Activated naive CD8-positive, alpha-beta T cell (primary cell): Measurements from ENCODE around the gene CDC25B.

Experiments
- H3K27ac Mint-ChIP-seq: one replicate; pipeline ENCODE4 v1.8.0; 2021; ENCODE audit warnings: mixed read lengths
- H3K27me3 Mint-ChIP-seq: one replicate; pipeline ENCODE4 v1.8.0; 2021; ENCODE audit warnings: mixed read lengths
- H3K36me3 Mint-ChIP-seq: one replicate; pipeline ENCODE4 v1.8.0; 2021; ENCODE audit warnings: mixed read lengths
- H3K4me1 Mint-ChIP-seq: one replicate; pipeline ENCODE4 v1.8.0; 2021; ENCODE audit warnings: low read depth, mixed read lengths
- H3K4me3 Mint-ChIP-seq: one replicate; pipeline ENCODE4 v1.8.0; 2021; ENCODE audit warnings: mild to moderate bottlenecking, mixed read lengths
- H3K9me3 Mint-ChIP-seq: one replicate; pipeline ENCODE4 v1.8.0; 2021; ENCODE audit warnings: low read depth, mixed read lengths

The CDC25B gene

DNA sequence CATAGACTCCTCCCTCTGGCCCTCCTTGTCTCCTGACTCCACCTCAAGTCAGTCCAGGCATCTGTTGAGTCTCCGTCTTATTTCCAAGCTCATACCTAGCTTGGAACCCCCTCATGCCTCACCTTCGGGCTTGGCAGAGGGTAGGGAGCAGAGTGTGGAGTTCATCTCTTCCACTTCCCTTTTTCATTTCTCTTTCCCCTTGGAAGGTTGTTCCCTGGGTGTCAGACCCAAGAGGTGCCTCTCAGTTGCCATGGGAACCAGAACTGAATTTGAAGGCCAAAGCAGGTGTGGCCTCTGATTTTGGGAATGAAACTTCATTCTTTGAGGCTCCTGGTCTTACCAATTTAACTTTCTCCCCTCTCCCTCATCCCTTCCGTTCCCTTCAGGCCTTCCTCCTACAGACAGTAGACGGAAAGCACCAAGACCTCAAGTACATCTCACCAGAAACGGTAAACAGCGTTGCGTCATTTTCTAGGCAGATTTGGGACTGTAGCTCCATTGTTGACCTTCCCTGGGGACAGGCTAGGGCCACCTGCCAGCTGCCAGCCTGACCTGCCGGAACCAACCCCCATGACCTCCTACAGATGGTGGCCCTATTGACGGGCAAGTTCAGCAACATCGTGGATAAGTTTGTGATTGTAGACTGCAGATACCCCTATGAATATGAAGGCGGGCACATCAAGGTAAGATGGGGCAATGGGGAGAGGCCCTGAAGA, 6.6 kb downstream of the CDC25B start:
- Mint-ChIP-seq H3K4me1 (peaks cover 79% of the 10 kb centered on the region), H3K36me3 (peaks cover 16% of the 10 kb centered on the region), H3K27me3 (no peaks in the 10 kb centered on the region), H3K4me3 (no peak overlapping the region), H3K9me3 (no peaks in the 10 kb centered on the region), H3K27ac (peak overlapping the region; percentile 52)

DNA sequence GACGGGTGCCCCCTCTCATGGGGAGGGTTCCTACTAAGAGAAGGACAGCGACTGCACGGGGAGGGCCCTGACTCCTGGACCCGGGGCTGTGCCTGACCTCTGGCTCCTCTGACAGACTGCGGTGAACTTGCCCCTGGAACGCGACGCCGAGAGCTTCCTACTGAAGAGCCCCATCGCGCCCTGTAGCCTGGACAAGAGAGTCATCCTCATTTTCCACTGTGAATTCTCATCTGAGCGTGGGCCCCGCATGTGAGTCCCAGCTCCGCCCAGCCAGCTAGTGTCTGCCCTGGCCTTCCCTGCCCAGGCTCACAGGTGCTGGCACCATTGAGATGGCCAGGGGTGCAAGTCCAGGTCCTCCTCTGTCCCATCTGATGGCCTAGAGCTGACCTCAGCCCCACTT, 7.2 kb downstream of the CDC25B start:
- Mint-ChIP-seq H3K9me3 (no peaks in the 10 kb centered on the region), H3K36me3 (peaks cover 16% of the 10 kb centered on the region), H3K27ac (peak overlapping the region; percentile 81), H3K4me3 (no peak overlapping the region), H3K27me3 (no peaks in the 10 kb centered on the region), H3K4me1 (peaks cover 79% of the 10 kb centered on the region)

- peaks cover 75% of the 10 kb centered on the region for H3K4me1 Mint-ChIP-seq
- no peaks in the 10 kb centered on the region for H3K9me3 Mint-ChIP-seq
- H3K27ac Mint-ChIP-seq, result peak overlapping the region; percentile 81
- H3K4me3 Mint-ChIP-seq, result no peak overlapping the region
- no peaks in the 10 kb centered on the region for H3K27me3 Mint-ChIP-seq
- peaks cover 16% of the 10 kb centered on the region for H3K36me3 Mint-ChIP-seq
These were observed 7.7 kb downstream of the CDC25B start for GRCh38 chr20:3803854-3804253.

DNA sequence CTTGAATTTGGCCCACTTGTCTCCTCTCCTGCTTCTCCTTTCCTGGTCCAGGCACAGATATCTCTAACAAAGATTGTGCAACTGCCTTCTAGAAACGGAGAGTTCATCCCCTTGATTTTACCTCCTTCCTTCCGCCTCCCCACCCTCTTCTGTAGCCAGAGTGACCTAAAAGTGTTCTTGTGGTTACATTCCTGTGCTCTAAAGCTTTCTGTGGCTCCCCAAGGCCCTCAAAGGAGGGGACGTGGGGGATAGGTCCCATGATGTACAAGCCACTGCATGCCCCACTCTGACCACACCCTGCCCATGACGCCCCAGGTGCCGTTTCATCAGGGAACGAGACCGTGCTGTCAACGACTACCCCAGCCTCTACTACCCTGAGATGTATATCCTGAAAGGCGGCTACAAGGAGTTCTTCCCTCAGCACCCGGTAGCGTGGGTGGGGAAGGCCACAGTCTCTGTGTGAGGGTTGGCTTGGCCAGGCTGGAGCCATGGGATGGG, 8.2 kb downstream of the CDC25B start:
- peaks cover 71% of the 10 kb centered on the region for H3K4me1 Mint-ChIP-seq
- H3K36me3 Mint-ChIP-seq, result peaks cover 16% of the 10 kb centered on the region
- H3K4me3 Mint-ChIP-seq, result no peak overlapping the region
- no peaks in the 10 kb centered on the region for H3K27me3 Mint-ChIP-seq
- no peaks in the 10 kb centered on the region for H3K9me3 Mint-ChIP-seq
- H3K27ac Mint-ChIP-seq, result peak overlapping the region; percentile 81

DNA sequence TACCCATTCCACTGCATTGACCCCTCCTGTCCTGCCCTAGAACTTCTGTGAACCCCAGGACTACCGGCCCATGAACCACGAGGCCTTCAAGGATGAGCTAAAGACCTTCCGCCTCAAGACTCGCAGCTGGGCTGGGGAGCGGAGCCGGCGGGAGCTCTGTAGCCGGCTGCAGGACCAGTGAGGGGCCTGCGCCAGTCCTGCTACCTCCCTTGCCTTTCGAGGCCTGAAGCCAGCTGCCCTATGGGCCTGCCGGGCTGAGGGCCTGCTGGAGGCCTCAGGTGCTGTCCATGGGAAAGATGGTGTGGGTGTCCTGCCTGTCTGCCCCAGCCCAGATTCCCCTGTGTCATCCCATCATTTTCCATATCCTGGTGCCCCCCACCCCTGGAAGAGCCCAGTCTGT, 8.7 kb downstream of the CDC25B start:
- Mint-ChIP-seq H3K4me1 (peaks cover 68% of the 10 kb centered on the region), H3K27ac (no peak overlapping the region), H3K4me3 (no peak overlapping the region)

DNA sequence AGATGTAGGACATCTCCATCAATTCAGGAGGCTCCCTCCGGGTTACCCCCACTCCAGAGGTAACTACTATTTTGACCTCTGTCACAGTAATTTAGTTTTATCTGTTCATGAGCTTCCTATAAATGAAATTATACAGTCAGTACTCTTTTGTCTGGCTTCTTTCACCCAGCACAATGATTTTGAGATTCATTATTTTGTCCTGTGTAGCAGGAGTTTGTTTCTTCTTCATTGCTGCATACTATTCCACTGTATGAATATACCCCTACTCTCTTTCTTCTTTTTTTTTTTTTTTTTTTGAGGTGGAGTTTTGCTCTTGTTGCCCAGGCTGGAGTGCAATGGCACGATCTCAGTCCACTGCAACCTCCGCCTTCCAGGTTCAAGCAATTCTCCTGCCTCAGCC, 12.4 kb downstream of the CDC25B start:
- Mint-ChIP-seq H3K4me1 (peaks cover 79% of the 10 kb centered on the region), H3K27me3 (no peaks in the 10 kb centered on the region), H3K27ac (peak overlapping the region; percentile 83), H3K36me3 (peaks cover 9% of the 10 kb centered on the region), H3K9me3 (no peaks in the 10 kb centered on the region), H3K4me3 (no peak overlapping the region)

More for the DNA sequence above, 8.7 kb downstream of the CDC25B start:
- Mint-ChIP-seq H3K9me3 (no peaks in the 10 kb centered on the region), H3K27me3 (no peaks in the 10 kb centered on the region), H3K36me3 (peaks cover 16% of the 10 kb centered on the region)

DNA sequence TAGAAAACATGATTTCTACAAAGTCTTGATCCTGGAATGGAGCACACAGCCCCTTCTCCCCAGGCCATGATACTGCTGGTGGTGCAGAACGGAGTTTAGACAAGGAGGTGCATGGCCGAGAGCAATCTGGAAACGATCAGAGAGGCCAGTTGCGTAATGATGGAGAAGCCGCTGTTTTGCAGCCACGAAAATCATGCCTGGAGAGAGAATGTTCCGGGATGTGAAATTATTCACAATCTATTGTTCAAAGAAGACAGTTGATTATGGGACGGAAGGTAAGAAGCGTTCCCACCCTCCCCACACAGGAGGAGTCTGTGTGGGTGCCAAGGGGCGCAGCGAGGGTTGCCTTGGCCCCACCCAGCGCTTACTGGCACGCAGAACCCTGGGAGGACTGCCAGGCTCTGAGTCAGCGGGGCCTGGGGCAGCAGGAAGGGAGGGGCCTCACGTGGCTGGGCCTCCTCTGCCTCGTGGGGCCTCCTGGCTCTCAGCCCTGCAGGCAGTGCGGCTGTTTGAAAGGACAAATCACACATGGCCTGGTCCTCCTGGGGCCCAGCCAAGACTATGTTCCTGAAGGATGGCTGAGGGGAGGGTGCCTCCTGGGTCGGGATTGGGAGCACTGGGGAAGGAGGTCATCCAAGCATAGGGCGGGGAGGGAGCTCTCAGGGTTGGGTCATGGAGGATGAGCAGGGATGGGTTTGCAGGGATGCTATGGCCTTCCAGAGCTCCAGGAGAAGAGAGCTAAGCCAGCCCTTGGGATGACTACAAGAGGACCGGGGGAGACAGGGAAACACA, 15.6 kb downstream of the CDC25B start:
- H3K27ac Mint-ChIP-seq, result peak overlapping the region; percentile 98
- no peaks in the 10 kb centered on the region for H3K9me3 Mint-ChIP-seq
- peaks cover under 1% of the 10 kb centered on the region for H3K36me3 Mint-ChIP-seq
- no peaks in the 10 kb centered on the region for H3K27me3 Mint-ChIP-seq
- H3K4me1 Mint-ChIP-seq, result peaks cover 82% of the 10 kb centered on the region
- peak overlapping the region; percentile 90 for H3K4me3 Mint-ChIP-seq

GRCh38 chr20:3812259-3812681, 16.2 kb downstream of the CDC25B start:
- H3K4me3 Mint-ChIP-seq, result peak overlapping the region; percentile 90

DNA sequence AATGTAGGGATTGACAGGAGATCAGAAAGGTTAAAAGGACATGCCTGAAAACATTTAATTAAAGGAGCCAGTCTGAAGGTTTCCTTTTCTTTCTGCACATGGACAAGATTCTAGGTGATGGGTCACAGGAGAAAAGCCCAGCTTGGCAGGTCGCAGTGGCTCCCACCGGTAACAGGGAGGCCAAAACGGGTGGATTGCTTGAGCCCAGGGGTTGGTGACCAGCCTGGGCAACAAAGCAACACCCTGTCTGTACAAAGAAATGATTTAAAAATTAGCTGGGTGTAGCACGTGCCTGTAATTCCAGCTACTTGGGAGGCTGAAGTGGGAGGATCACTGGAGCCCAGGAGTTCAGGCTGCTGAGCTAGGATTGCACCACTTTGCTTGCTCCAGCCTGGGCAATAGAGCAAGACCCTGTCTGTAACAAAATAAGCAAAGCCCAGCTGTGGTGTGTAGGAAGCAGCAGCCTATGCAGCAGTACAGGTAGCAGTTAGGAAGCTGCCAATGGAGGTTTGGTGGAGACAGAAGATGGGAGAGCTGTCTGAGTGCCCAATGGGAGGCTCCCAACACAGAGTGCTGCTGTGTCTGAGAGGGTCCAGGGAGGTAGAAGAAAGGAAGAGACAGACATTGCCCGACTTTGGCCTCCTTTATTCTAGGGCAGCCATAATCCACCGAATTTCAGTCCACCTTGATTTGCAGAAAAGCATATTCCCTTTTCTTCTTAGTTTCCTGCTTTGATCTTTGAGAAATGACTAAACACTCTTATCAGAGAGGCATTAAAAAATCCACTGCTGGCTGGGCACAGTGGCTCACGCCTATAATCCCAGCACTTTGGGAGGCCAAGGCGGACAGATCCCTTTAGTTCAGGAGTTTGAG, 17.1 kb downstream of the CDC25B start:
- Mint-ChIP-seq H3K9me3 (no peaks in the 10 kb centered on the region), H3K4me3 (peak overlapping the region; percentile 47), H3K4me1 (peaks cover 76% of the 10 kb centered on the region), H3K36me3 (no peaks in the 10 kb centered on the region), H3K27me3 (no peaks in the 10 kb centered on the region), H3K27ac (peak overlapping the region; percentile 98)

More at GRCh38 chr20:3812259-3812681, 16.2 kb downstream of the CDC25B start:
- no peaks in the 10 kb centered on the region for H3K27me3 Mint-ChIP-seq
- no peaks in the 10 kb centered on the region for H3K9me3 Mint-ChIP-seq
- H3K4me1 Mint-ChIP-seq, result peaks cover 81% of the 10 kb centered on the region
- H3K36me3 Mint-ChIP-seq, result no peaks in the 10 kb centered on the region
- H3K27ac Mint-ChIP-seq, result peak overlapping the region; percentile 98

DNA sequence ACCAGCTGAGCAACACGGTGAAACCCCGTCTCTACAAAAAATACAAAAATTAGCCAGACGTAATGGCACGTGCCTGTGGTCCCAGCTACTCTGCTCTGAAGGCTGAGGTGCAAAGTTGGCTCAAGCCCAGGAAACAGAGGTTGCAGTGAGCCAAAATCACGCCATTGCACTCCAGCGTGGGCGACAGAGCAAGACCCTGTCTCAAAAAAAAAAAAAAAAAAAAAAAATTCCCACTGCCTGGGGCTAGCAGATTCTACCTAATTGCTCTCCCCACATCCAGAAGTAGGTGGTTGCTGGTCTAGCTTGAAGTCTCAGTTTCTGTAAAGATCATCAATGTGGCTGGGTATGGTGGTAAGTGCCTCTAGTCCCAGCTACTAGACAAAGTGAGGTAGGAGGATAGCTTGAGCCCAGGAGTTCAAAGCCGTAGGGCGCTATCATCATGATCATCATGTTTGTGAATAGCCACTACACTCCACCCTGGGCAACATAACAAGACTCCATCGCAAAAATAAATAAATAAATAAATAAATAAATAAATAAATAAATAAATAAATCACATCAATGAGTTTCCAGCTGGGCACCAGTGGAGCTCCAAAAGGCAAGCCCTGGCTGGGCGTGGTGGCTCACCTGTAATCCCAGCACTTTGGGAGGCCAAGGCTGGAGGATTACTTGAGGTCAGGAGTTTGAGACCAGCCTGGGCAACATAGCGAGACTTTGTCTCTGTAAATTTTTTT, 17.9 kb downstream of the CDC25B start:
- Mint-ChIP-seq H3K27me3 (no peaks in the 10 kb centered on the region), H3K27ac (peak overlapping the region; percentile 98), H3K36me3 (no peaks in the 10 kb centered on the region), H3K9me3 (no peaks in the 10 kb centered on the region), H3K4me3 (peak overlapping the region; percentile 47), H3K4me1 (peaks cover 78% of the 10 kb centered on the region)

- no peak overlapping the region for H3K4me3 Mint-ChIP-seq
- H3K27me3 Mint-ChIP-seq, result no peaks in the 10 kb centered on the region
- H3K4me1 Mint-ChIP-seq, result peaks cover 82% of the 10 kb centered on the region
- H3K9me3 Mint-ChIP-seq, result no peaks in the 10 kb centered on the region
- H3K36me3 Mint-ChIP-seq, result no peaks in the 10 kb centered on the region
- peak overlapping the region; percentile 81 for H3K27ac Mint-ChIP-seq
These were observed 18.9 kb downstream of the CDC25B start for GRCh38 chr20:3814928-3815495.

DNA sequence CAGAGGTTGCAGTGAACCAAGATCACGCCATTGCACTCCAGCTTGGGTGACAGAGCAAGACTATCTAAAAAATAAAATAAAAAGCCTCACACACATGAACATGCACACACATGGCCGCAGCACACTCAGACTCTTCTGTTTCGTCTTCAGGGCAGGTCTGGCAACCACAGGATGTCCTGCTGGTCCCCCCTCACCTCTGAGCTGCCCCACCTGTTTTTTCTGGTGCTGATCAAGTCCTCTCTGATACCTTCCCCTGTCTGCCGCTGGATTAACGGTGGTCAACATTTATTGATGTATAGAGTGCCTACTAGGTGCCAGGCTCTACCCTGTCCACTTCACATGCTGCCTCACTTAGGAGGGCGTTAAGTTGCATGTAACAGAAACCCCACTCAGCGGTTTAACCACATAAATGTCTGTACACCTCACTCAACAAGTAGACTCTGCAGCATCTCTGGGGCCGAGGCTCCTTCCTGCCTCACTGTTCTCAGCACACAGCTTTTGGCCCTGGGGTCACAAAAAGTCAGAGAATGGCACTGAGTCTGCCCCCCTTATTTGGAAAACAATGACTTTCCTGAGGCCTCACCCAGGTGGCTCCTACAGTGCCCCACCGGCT, 19.7 kb downstream of the CDC25B start:
- Mint-ChIP-seq H3K27ac (peak overlapping the region; percentile 90), H3K36me3 (no peaks in the 10 kb centered on the region), H3K27me3 (no peaks in the 10 kb centered on the region), H3K9me3 (no peaks in the 10 kb centered on the region), H3K4me3 (peak overlapping the region; percentile 68), H3K4me1 (peaks cover 76% of the 10 kb centered on the region)
